T-helper 1 cell (primary cell): ENCODE data around the gene SH3BGRL3.
A peak's percentile ranks its signal among the peaks of the same experiment; 100 is the strongest.

Source experiments
- DNase-seq, 5 donors: peaks; one replicate each; pipeline ENCODE4 v3.0.0-alpha.2; 2012 to 2020

The SH3BGRL3 gene

DNA sequence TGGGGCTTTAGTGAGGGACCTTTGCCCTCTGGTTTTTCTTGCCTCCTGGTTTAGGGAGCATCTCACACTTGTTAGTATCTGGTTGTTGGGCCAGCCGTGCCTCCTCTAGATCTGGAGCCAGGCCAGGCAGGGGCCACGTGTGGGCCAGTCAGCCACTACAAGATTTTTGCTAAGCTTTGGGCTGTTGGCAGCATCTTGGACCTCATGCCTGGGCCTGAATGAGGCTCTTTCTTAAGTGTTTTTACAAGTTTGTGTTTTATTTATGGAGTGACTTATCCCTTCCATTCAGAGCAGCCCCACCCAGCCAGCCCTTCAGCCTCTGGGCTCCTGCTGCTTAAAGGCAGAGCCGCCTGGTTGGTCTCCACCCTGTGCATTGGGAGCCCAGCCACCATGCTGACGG is 1.6 kb upstream of the SH3BGRL3 start:
- DNase-seq = no peak

DNA sequence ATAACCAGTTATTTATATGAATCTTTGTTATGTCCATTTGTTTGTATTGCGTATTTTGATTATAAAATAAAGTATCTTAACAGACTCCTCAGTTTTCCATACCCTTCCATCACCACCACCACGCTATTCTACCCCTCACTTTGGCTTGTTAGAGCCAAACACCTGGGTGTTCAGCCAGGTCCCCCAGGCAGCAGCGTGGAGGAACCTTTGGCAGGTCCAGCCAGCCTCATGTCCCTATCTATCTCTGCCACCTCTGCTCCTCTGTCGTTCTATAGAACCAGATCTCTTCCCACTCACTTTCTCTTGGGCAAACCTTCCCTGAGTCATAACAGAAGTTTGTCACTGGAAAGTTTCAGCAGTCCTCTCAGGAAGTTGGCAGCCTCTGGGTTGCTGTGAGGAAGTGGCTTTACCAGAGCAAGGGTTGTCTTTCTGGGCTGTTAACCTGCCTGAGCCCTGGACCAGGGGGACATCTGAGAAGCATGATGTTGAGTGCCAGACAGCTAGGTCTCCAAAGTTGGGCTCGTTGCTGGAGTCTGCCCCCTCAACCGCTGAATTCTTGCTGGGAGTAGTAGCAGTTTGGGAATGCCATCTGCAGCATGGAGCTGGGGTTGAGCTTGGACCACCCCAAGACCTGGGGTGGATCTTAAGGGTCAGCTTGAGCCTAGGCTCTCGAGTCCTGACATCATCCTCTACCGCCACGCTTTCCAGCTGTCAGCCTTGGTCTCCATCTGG is 996 bp upstream of the SH3BGRL3 start:
- DNase-seq = peak in 1 of 5 donors; percentile 50

- no peak for DNase-seq
Measured at GRCh38 chr1:26280333-26281042, 602 bp downstream of the SH3BGRL3 start.

GRCh38 chr1:26281091-26281958 is 1.4 kb downstream of the SH3BGRL3 start:
- DNase-seq = no peak

- DNase-seq = no peak
Measured at GRCh38 chr1:26281971-26282370, 2.1 kb downstream of the SH3BGRL3 start.

- DNase-seq = no peak
Measured at GRCh38 chr1:26282401-26282918, 2.6 kb downstream of the SH3BGRL3 start.

GRCh38 chr1:26283279-26283853 is 3.5 kb downstream of the SH3BGRL3 start:
- no peak for DNase-seq

DNA sequence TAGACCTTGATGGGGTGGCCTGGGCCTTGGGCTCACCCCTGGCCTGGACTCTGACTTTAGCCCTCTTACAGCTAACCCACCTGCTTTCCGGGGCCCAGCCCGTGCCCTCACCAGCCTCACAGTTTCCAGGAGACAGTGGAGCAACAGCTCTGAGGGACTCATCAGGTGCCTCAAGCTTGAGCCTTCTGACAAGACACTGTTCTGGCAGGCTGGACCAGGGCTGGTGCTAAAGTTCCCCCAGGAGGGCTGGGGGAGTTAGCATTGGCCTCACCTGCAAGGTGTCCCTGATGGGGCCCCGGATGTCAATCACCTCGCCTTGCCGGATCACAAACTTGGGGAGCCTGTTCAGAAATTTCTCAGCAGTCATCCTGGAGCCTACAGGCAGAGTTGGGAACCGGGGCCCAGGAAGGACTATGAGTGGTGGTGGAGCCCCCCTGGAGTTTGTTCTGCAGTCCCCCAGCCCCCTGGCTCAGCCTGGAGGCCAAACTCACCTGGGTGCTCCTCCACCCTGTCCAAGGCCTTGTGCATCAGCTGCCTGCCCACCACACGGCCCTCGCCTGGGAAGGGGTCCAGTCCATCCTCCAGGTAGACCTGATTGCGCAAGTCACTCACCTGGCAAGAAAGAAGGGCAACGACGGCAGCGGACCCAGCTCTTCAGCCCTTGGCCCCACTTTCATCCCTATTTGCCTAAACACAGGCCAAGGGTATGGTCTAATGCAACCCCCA is 4.1 kb downstream of the SH3BGRL3 start:
- no peak for DNase-seq

- peak; percentile 82 to 97 (median 88) for DNase-seq
Measured at GRCh38 chr1:26284597-26285347, 4.9 kb downstream of the SH3BGRL3 start.

DNA sequence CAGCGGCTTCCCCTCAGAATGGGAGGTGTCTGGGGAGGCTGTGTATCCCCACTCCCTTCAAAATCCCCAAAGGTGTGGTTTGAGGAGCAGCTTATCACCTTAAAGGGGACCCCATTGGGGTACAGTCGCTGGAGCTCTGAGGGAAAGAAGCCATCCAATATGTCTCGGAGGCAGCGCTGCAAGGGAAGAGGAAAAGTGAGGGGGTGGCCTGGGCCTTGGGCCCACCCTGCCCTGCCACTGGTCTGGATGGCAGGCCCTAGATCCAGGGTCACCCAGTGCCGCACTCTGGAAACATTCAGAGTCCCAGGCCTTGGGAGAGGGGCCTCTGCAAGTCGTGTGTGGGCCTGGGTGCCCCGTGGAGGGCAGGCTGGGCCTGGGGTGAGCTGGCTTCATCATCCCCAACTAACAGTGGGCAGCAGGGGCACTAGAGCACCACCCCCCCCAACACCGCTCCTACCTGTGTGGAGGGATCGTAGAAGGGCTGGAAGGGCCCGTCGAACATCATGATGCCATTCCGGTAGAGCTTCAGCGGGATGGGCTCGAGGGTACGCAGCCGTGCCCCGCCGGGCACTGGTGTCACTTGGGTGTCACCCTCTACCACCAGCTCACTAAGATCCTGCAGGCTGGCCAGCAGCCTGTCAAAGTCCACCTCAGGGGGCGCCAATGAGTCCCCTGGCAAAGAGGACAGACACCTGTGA is 5.6 kb downstream of the SH3BGRL3 start:
- peak in 1 of 5 donors; percentile 70 for DNase-seq

DNA sequence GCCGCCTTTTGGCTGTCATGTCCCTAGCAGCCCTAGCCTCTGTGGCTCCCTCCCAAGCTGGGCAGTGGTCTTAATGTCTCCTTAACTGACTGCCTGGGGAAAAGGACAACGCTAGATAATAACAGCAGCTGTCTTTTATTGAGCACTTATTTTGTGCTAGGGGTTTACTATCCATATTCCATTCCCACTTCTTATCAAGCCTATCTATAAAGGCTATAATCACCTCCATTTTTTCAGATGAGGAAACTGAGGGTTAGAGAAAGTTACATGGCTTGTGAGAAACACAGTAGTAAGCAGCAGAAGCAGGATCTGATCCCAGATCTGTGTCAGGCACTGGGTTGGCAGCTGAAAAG is 6.2 kb downstream of the SH3BGRL3 start:
- DNase-seq = no peak

- DNase-seq = peak; percentile 34 to 93 (median 57)
Measured at GRCh38 chr1:26287033-26287711, 7.3 kb downstream of the SH3BGRL3 start.

- no peak for DNase-seq
Measured at GRCh38 chr1:26287811-26288210, 7.9 kb downstream of the SH3BGRL3 start.

DNA sequence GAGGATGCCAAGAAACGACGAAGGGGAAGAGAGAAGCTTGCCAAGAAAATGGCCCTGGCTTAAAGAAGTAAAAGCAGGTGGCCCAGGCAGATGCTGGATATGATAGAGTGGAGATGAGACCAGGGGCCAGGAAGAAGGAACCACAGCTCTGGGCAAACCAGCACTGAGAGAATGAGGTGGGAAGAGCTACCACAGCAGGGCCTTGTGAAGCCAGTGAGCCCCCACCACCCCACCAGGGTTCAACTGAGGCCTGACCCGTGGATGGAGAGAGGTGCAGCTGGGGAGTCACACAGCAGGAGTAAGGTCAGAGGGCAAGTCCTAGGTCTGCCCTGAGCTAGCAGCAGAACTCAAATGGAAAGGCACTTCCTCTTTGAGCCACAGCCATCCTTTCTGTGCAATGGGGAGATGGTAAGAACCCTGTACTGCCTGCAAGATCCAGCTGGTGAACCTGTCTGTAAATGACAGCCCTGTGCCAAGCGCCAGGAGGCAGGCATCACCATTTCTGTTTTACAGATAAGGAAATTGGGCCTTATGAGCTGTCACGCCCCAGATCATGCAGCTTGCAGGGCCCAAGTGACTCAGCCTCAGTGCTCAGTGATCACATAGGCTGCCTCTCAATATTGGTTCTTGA is 8.5 kb downstream of the SH3BGRL3 start:
- peak in 1 of 5 donors; percentile 87 for DNase-seq

DNA sequence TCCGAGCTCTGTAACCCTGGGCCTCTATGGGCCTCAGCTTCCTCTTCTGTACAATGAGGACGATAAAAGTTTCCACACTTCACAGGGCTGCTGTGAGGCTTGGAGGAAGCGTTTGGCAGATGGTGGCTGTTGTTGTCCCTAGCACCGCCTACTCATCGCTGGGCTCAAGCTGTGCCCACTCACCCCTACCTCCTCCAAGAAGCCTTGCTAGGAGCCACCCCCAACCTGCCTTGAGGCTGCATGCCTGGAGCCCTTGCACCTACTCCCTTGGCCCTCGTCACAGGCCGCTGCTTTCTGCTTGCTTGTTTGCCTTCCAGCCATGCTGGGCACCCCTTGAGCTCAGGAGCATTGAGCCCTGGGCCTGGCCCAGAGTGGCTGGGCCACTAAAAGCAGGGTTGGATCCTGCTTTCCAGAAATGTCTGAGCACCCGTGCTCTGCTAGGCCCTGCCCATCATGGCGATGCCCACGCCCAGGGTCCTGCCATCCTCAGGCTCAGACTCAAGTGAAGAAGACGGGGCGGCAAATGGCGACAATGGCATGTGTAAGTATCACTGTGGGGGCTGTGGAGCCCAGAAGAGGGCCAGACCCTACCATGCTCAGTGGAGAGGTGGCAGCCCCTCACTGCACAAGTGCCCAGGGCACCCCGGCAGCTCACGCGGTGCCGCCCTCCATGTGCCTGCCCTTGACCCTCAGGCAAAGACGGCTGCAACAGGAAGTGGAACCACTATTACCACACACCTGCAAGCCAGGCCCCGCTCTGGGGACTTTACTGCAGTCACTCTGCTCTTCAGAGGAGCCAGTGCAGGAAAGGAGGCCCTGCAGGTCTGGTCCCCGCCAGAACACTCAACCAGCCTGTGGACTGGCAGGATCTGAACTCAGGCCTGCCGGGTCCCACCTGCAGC is 9.5 kb downstream of the SH3BGRL3 start:
- peak in 1 of 5 donors; percentile 74 for DNase-seq

DNA sequence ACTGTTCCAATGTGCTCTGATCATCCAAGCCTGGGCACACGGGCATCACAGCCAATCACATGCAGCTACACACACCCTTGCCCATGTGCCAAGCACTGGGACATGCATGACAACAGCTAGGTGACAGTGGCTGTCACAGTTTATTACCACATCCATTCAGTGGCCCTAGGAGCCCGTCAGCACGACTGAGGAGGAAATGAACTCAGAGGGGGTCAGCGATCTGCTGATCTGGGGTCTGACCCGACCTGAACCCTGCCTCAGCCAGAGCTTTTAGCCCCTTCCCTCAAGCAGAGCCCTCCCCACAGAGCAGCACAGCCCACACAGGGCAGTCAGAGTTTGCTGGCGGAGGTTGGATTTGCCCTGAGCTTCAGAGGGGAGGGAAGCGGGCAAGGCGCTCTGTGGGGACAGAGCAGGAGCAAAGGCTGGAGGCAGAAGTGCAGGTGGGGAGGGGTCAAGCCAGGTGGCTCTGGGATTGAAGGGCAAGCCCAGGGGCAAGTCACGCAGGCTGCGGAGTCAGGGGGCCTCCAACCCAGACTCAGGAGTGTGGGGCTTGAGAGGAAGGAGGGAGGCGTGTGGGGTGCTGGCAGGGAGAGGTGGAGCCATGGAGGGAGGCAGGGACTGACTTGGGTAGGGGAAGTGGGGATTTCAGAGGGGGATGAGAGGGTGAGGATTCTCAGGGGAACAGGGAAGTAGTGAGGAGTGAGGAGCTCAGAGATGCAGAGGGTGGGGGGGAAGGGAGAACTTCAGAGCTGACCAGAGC is 10.4 kb downstream of the SH3BGRL3 start:
- peak in 1 of 5 donors; percentile 52 for DNase-seq

- no peak for DNase-seq
Measured at GRCh38 chr1:26290882-26291261, 11.0 kb downstream of the SH3BGRL3 start.

GRCh38 chr1:26291433-26291832 is 11.5 kb downstream of the SH3BGRL3 start:
- DNase-seq = no peak
